GM18861 (cell line): ENCODE measurements around the gene COPZ2.
"Not testable (repeated sequence)": the region's sequence is repeated elsewhere in the genome, so short reads cannot be mapped to it uniquely, and the experiment has no call there.

ENCODE experiments used
- ATAC-seq: cut with Tn5 transposase; IDR thresholded peaks from one replicate; pipeline ENCODE4 v1.9.1; 2021; ENCODE audit not compliant: unreplicated experiment

COPZ2 gene

DNA sequence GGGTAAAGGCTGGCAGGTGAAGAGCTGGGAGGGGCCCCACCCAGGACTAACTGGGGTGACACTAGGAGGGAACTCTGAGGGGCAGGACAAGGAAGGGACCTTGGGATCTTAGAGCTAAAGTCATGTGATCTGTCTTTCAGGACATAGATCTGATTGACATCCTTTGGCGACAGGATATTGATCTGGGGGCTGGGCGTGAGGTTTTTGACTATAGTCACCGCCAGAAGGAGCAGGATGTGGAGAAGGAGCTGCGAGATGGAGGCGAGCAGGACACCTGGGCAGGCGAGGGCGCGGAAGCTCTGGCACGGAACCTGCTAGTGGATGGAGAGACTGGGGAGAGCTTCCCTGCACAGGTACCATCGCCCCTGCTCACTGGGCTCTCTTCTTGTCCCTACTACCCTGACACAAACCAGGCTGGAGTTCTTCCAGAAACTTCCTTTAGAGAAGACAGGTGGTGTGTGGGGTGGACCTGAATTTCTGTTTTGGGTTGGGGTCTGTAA, 18.7 kb upstream of the COPZ2 start:
- no peak for ATAC-seq

- ATAC-seq = no peak
Observed at GRCh38 chr17:48055531-48056245, 18.1 kb upstream of the COPZ2 start.

DNA sequence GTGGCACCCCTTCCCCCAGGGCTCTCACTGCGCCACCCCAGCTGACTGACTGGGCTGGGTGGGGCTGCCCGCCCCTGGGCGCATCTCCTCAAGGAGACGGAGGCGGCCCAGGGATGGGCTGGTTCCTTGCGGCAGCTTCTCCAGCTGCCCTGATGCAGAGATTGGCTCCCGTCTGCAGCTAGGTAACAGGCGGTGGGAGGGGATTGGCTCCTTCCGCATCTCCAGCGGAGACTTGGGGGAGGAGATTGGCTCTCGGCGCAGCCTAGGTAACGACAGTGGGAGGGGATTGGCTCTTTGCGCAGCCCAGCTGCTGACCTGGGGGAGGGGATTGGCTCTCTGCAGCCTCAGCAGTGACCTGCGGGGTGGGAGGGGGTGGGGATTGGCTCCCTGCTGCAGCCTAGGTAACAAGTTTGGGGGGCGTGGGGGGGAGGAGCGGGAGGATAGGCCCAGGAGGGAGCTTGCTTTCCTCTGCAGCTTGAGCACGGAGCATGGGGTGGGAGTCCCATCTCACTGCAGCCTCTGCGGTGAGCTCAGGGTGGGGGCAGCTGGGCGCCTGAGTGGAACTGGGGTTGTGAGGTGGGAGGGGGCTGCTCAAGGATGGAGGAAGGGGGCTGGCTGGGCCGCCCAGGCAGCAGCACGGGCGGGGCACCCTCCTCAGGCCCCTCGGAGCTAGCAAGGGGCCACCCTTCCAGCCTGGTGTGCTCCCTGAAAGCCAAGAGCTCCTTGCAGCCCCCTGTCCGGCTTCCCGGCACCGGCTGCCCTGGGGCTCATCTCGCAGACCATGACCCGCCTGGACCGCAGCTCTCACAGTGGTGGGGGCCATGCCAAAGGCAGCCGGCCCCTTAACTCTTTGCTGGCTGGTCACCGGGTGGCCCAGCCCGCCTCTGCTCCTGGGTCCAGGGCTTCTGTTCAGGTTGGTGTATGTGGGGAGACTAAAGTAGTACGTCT, 16.9 kb upstream of the COPZ2 start:
- no peak for ATAC-seq

DNA sequence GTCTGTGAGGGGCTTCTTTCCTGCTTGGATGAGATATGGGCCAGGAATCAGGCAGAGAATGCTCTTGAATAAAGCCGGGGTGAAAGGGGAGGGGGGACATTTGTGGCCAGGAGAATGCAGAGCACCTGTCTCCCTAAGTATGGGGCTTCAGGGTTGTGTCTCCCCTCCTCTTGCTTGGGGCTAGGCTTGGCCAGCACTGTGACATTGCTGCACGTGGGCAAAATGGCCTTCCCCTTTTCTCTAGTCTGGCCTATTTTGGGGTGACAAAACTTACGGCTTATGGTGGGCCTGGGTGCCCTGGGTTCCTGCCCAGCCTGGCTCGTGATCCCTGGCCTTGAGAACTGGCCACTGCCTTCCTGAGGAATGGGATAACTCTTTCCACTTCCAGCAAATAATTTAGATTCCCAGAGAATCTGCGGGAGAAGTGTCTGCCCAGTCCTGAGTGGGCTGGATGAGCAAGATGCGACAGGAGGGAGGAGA, 16.2 kb upstream of the COPZ2 start:
- ATAC-seq = no peak

DNA sequence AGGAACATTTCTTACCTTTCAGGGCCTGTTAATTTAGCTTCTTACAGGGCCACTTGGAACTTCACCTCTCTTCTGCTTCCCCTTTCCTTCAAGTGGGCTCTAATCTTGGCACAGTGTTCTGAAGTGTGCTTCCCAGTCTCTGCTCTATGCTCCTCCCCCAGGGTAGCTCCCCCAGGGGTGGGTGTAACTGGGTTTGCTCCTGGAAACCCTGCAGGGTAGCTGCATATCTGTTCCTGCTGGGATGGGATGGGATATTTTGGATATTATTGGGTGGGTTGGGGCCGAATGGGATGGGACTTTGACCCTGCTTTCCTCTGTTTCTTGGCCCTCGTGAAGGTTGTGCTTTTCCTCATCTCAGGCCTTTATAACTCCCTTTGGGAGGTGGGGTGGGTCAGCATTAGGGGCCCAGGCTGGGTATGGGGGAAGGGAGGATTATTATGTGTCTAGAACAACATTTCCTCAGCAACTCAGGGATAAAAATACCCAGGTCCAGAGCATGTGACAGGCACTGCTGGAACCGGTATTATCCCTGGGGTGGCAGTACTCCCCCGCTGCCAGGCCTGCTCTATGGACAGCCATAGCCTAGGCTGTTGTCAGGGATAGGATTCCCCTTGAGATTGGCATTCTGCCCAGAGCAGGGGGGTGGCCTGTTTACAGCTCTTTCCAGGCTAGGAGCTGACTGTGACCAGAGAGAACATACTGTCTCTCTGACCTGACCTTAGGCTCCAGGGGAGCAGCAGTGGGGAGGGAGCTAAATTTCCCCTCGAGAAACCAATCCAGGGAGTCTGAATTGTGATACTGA, 15.6 kb upstream of the COPZ2 start:
- no peak for ATAC-seq

- no peak for ATAC-seq
Observed at GRCh38 chr17:48051706-48052486, 14.3 kb upstream of the COPZ2 start.

DNA sequence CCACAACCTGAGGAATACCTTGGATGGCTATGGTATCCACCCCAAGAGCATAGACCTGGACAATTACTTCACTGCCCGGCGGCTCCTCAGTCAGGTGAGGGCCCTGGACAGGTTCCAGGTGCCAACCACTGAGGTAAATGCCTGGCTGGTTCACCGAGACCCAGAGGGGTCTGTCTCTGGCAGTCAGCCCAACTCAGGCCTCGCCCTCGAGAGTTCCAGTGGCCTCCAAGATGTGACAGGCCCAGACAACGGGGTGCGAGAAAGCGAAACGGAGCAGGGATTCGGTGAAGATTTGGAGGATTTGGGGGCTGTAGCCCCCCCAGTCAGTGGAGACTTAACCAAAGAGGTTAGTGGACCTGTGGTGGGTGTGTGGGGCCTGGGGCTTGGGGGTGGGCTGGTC, 13.7 kb upstream of the COPZ2 start:
- no peak for ATAC-seq

DNA sequence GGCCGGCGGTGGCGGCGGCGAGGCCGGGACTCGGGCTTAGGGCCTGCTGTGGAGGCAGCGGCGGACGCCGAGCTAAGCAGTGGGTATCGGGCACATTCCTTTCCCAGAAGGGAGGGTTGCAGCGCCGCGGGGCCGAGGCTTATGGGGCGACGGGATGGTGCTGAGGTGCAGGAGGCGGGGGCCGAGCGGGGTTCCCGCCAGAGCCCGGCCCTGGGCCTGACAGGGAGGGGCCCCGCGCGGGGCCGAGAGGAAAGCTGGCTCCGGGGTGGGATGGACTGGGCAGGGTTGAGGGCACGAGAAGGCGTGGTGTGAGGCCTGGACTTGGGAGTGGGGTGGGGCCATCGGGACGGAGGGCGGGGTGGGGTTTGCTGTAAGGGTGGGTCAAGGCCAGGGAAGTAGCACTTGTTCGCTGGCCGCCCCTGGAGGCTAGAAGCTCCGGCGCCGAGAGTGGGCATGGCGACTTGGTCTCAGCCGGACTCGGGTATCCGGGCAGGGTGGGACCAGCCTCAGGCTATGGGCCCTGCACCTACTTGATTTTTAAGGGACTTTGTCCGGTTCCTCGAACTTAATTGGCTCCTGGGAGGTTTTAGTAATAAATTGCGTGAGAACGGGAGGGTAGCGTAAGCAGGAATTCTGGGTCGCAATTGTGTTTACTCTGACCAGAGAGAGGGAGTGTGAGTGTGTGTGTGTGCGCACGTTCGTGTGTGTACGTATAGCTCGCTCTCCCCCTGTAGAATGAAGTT, 11.0 kb upstream of the COPZ2 start:
- peak; percentile 18 for ATAC-seq

DNA sequence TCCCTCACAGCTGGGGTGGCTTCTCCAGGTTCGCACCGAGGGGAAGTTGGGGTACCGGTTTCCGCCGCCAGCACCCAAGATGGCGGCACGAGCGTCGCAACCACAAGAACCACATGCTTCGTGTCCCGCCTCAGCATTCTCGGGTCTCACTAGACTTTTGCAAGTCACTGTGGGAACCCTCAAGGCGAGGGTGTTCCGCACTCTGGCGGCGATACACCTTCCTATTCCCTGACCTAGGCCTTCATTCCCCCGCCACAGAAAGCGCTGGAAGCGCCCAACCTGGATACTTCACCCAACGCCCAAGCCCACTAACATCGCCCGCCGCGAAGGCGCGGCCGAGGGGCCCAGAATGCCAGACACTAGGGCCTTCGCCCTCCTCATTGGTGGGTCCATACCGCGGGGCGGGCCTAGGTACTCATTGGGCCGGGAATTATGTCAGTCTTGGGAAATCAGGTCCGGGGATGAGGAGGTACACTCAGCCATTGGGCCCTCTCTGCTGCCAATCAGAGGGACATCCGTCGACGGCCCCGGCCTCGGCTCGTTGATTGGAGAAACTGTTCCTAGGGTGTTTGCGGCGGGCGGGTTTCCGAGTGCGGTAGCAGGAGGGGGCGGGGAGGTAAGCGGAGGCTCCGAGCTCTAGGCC, 10.3 kb upstream of the COPZ2 start, which contains the start of gene NFE2L1:
Gene NFE2L1 (plus strand): TSS at position 619 of the 643 bp plus-strand sequence. CDS start 2,760 bp downstream, outside the sequence.
- peak; percentile 81 for ATAC-seq

DNA sequence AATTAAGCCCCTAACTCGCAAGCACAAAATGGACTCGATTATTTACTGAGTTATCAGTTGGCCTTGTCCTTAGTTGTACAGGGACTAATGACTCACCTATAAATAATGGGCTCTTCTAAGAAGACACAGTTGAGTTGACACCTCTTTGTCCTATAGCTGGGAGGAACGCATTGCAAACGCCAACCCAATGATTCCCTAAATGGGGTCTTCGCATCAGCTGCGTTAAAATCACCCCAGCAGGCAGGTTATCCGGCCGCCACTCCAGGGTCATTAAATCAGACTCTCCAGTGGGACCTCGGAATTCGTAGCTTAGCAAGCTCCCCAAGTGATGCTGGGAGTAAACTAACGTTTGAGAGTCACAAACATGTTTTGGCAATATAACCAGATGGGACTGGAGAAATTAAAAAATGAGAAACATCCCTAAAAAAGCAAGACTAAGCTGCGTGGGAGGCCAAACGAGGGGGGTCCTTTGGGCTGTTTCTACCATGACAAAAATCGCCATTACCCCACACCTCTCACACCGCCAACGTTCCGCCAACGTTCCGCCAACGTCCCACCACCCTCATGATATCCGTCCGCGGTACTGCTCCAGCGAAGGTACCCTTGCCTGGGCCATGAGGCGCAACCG, 9.6 kb upstream of the COPZ2 start:
- ATAC-seq = no peak

DNA sequence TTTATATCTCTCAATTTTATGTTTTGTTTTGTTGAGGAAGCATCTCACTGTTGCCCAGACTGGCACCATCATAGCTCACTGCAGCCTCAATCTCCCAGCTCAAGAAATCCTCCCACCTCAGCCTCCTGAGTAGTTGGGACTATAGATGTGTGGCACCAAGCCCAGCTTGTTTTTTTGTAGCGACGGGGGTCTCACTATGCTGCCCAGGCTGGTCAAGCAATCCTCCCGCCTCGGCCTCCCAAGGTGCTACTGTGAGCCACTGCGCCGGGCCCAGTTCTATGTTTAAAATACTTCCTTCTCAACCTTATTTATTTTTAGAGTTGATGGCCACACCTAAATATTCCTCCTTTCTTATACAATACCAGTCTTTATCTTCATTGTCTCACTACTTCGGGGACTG, 8.7 kb upstream of the COPZ2 start:
- ATAC-seq = no peak

DNA sequence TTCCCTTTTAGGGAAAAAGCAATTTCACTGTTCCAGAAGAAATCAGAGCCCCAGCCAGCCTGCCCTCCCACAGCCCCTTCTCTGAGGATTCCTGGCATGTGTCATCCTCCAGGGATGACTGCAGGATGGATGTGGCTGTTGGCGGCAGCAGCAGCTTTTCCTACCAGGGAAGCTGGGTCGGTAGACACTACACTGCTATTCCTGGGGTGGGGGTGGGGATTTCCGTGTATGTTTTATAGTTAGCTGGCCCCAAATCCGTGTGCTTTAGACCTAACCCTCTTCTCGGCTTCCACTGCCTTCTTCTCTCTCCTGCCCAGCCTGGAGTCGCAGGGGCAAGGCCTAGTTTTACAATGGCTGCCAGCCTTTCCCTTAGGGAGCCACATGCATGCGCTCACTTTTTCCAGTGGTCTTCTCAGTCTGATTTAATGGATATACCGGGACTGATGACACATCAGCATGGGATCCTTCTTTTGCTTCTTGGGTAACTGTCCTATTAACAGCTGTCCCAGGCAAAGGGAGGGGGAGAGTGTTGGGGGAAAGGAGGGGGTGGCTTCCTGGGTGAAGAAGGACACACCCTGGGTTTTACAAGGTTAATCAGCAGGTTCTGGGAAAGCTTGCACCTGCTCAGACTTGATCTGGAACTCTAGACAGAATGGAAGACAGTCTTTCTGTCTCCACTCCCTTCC, 7.9 kb upstream of the COPZ2 start:
- ATAC-seq = no peak

DNA sequence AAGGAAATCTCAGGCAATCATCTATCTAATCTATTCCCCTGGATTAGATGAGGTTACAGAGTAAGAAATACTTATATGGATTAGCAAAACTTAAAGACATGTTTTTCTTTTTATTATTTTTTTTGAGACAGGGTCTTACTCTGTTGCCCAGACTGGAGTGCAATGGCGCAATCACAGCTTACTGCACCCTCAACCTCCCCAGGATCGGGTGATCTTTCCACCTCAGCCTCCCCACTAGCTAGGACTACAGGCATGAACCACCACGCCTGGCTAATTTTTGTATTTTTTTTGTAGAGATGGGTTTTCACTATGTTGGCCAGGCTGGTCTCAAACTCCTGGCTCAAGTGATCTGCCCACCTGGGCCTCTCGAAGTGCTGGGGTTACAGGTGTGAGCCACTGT, 7.3 kb upstream of the COPZ2 start:
- no peak for ATAC-seq

- no peak for ATAC-seq
Observed at GRCh38 chr17:48043176-48043575, 5.6 kb upstream of the COPZ2 start.

DNA sequence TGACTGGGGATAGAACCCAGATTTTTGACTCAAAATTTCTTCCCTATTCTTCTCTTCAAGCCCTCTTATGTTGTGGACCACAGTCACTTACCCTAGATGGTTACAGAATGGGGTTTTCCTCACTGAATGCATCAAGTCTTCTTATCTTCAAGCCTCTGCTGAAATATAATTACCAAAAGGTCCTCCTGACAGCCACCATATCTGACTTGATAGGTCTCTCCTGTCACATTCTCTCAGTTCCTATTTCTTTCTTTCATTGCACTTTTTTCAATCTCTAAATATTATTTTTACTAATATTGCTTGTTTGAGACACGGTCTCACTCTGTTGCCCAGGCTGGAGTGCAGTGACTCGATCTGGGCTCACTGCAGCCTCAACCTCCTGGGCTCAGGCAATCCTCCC, 1.1 kb upstream of the COPZ2 start:
- no peak for ATAC-seq

- no peak for ATAC-seq
Observed at GRCh38 chr17:48037838-48038323, 284 bp upstream of the COPZ2 start.

GRCh38 chr17:48036693-48037035, 933 bp downstream of the COPZ2 start:
- no peak for ATAC-seq

DNA sequence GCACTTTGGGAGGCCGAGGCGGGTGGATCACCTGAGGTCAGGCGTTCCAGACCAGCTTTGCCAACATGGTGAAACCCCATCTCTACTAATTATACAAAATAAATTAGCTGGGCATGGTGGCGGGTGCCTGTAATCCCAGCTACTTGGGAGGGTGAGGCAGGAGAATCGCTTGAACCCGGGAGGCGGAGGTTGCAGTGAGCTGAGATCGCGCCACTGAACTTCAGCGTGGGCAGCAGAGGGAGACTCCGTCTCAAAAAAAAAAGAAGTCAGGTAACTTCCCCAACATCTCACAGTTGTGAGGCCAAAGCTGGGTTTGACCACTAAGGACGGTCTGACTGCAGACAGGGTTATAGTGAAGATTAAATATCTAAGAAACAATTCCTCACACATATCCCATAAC, 2.9 kb downstream of the COPZ2 start:
- not testable (repeated sequence) for ATAC-seq
